Hepatocyte (in vitro differentiated cells): ENCODE results near the gene MYZAP. TPM values are rescaled to one million over a fixed set of nuclear protein-coding genes. Genes with fewer than 3 reads are reported as not detected.

Source experiments
- DNase-seq: peaks from one replicate; pipeline ENCODE4 v3.0.0-alpha.2; 2016; ENCODE audit warnings: low spot score
- H2AFZ ChIP-seq: fragments of 200-600 bp; sonication (generic); 2 replicates; pipeline ENCODE4 v1.6.0; 2016; ENCODE audit warnings: antibody characterized with exemption, mild to moderate bottlenecking
- H3K27ac ChIP-seq: fragments of 200-600 bp; sonication (generic); 2 replicates; pipeline ENCODE4 v1.5.1; 2016; ENCODE audit warnings: mild to moderate bottlenecking
- H3K27me3 ChIP-seq: fragments of 200-600 bp; sonication (generic); 2 replicates; pipeline ENCODE4 v1.6.1; 2016
- H3K36me3 ChIP-seq: fragments of 200-600 bp; sonication (generic); replicated peaks from 2 replicates; pipeline ENCODE4 v1.5.1; 2016; ENCODE audit warnings: low read depth; ENCODE audit not compliant: insufficient read depth
- H3K4me1 ChIP-seq: fragments of 200-600 bp; sonication (generic); 2 replicates; pipeline ENCODE4 v1.5.1; 2016; ENCODE audit warnings: mild to moderate bottlenecking, moderate library complexity; ENCODE audit not compliant: insufficient read depth
- H3K4me2 ChIP-seq: fragments of 200-600 bp; sonication (generic); 2 replicates; pipeline ENCODE4 v1.6.0; 2016
- H3K4me3 ChIP-seq: fragments of 200-600 bp; sonication (generic); 2 replicates; pipeline ENCODE4 v1.5.1; 2016; ENCODE audit warnings: mild to moderate bottlenecking
- H3K79me2 ChIP-seq: fragments of 200-600 bp; sonication (generic); 2 replicates; pipeline ENCODE4 v1.6.0; 2017; ENCODE audit warnings: mild to moderate bottlenecking
- H3K9me2 ChIP-seq: fragments of 200-600 bp; sonication (generic); replicated peaks from 2 replicates; pipeline ENCODE4 v1.6.0; 2017; ENCODE audit warnings: mild to moderate bottlenecking; ENCODE audit not compliant: insufficient read depth
- H3K9me3 ChIP-seq: fragments of 200-600 bp; sonication (generic); 2 replicates; pipeline ENCODE4 v1.5.1; 2016; ENCODE audit warnings: low read depth, mild to moderate bottlenecking
- H4K20me1 ChIP-seq: fragments of 200-600 bp; sonication (generic); 2 replicates; pipeline ENCODE4 v1.6.0; 2016; ENCODE audit warnings: mild to moderate bottlenecking; ENCODE audit not compliant: insufficient read depth, poor library complexity, severe bottlenecking
- CTCF ChIP-seq: fragments of 200-600 bp; sonication (generic); IDR thresholded peaks from 2 replicates; pipeline ENCODE4 v1.5.1; 2016; ENCODE audit warnings: antibody characterized with exemption, mild to moderate bottlenecking; ENCODE audit not compliant: poor library complexity
- EZH2 ChIP-seq: fragments of 200-600 bp; sonication (generic); IDR thresholded peaks from 2 replicates; pipeline ENCODE4 v1.6.1; 2016; ENCODE audit warnings: antibody characterized with exemption, mild to moderate bottlenecking, borderline replicate concordance
- EZH2phosphoT487 ChIP-seq: fragments of 200-600 bp; sonication (generic); IDR thresholded peaks from one replicate; pipeline ENCODE4 v1.6.1; 2018; ENCODE audit warnings: antibody characterized with exemption, mild to moderate bottlenecking, low read depth, moderate library complexity; ENCODE audit not compliant: unreplicated experiment, severe bottlenecking
- WGBS: methylation state at CpG from one replicate; pipeline ENCODE4 v1.1.6; 2016; ENCODE audit warnings: low lambda C conversion rate; ENCODE audit errors: missing lambda C conversion rate; 5-methylcytosine and 5-hydroxymethylcytosine counted together
- polyA plus RNA-seq: library from polyadenylated mRNA; unstranded; fragments of >200 nt; fragmentation: Nextera tagmentation; extraction: Ambion mirVana; gene quantifications from 2 replicates; pipeline ENCODE4 v1.2.1, GENCODE V29; 2016
- total RNA-seq: library from RNA; depleted of rRNA; stranded (reverse); fragments of >200 nt; gene quantifications from 2 replicates; pipeline ENCODE4 v1.2.3, GENCODE V29; 2014

MYZAP gene
- total and polyA plus RNA-seq, 2 experiments from 2014 or later: 12.0 to 15.5 TPM

DNA sequence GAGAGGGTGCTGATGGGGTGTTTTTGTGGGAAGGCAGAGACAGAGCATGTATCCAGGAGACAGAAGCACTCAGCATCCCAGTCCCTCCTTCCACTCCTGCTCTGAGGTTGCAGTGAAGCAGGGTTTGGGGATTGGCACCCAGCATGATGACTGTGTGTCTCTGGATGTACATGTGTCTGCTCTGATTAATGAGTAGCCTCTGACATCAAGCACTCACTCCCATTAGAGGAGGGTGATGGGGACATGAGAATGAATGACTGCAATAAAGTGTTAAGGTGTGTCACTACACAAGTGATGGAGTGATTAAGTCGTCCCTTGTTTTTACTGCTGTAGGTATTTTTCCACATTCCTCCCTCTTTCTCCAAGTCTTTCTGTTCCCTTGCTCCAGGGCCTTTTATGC, 9.6 kb upstream of the MYZAP start:
- Histone ChIP-seq H4K20me1 (no peaks in the 10 kb centered on the region), H3K27ac (peak overlapping the region; percentile 84)
- TF ChIP-seq EZH2phosphoT487 (no peak), CTCF (no peak), EZH2 (no peak)

GRCh38 chr15:57583282-57583681, 8.4 kb upstream of the MYZAP start:
- peaks cover 30% of the 10 kb centered on the region for H3K4me1 ChIP-seq
- peaks cover 15% of the 10 kb centered on the region for H3K9me3 ChIP-seq
- no peak overlapping the region for H3K4me2 ChIP-seq
- H3K79me2 ChIP-seq: no peaks in the 10 kb centered on the region
- no peak overlapping the region for H3K4me3 ChIP-seq
- H3K27ac ChIP-seq: no peak overlapping the region
- no peaks in the 10 kb centered on the region for H4K20me1 ChIP-seq
- no peak overlapping the region for H2AFZ ChIP-seq
- no peak for DNase-seq
- no peaks in the 10 kb centered on the region for H3K27me3 ChIP-seq
- TF ChIP-seq CTCF: no peak
- TF ChIP-seq EZH2: no peak
- TF ChIP-seq EZH2phosphoT487: no peak
- no peaks in the 10 kb centered on the region for H3K9me2 ChIP-seq
- 78% methylated on average over 2 of the region's 2 CpGs for WGBS
- H3K36me3 ChIP-seq: no peaks in the 10 kb centered on the region

More for the DNA sequence above, 9.6 kb upstream of the MYZAP start:
- H3K4me3 ChIP-seq: no peak overlapping the region
- DNase-seq: no peak
- H3K9me3 ChIP-seq: peaks cover 15% of the 10 kb centered on the region
- 64% methylated on average over 1 of the region's 1 CpG for WGBS
- no peaks in the 10 kb centered on the region for H3K27me3 ChIP-seq
- no peak overlapping the region for H2AFZ ChIP-seq
- H3K36me3 ChIP-seq: no peaks in the 10 kb centered on the region
- peak overlapping the region; percentile 6 for H3K4me2 ChIP-seq
- H3K9me2 ChIP-seq: no peaks in the 10 kb centered on the region
- peaks cover 38% of the 10 kb centered on the region for H3K4me1 ChIP-seq
- no peaks in the 10 kb centered on the region for H3K79me2 ChIP-seq

DNA sequence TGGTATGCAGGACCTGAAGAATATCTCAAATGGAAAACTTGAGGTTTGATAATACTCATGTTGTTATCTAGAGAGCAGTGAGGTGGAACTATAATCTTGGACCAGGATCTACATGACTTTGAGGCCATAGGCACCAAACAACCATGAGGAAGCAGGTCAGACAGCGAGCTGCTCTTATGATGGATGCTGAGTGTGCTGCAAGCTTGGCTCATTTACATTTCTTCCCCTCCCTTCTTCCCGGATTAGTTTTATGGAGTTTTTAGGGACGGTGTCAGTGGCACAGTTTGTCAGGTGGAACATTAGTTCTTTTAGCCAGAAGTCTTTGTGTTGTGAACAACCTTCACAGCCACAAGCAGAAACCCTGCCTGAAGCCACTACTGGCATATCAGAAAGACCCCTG, 8.0 kb upstream of the MYZAP start:
- Histone ChIP-seq H3K4me3 (no peak overlapping the region), H3K4me1 (peaks cover 26% of the 10 kb centered on the region), H3K27ac (no peak overlapping the region), H3K9me2 (no peaks in the 10 kb centered on the region), H3K4me2 (no peak overlapping the region), H3K36me3 (no peaks in the 10 kb centered on the region), H4K20me1 (no peaks in the 10 kb centered on the region), H3K27me3 (no peaks in the 10 kb centered on the region), H3K79me2 (no peaks in the 10 kb centered on the region), H2AFZ (no peak overlapping the region), H3K9me3 (peaks cover 15% of the 10 kb centered on the region)
- DNase-seq: no peak
- no peak for TF ChIP-seq EZH2phosphoT487
- no peak for TF ChIP-seq CTCF
- TF ChIP-seq EZH2: no peak
- WGBS: 66% methylated on average over 3 of the region's 3 CpGs
